GM19397 (cell line): ENCODE results near the gene UXS1.

Experiments used
- ATAC-seq: cut with Tn5 transposase; IDR thresholded peaks from one replicate; pipeline ENCODE4 v1.9.1; 2021; ENCODE audit warnings: mild to moderate bottlenecking, moderate library complexity; ENCODE audit not compliant: unreplicated experiment

Gene UXS1

DNA sequence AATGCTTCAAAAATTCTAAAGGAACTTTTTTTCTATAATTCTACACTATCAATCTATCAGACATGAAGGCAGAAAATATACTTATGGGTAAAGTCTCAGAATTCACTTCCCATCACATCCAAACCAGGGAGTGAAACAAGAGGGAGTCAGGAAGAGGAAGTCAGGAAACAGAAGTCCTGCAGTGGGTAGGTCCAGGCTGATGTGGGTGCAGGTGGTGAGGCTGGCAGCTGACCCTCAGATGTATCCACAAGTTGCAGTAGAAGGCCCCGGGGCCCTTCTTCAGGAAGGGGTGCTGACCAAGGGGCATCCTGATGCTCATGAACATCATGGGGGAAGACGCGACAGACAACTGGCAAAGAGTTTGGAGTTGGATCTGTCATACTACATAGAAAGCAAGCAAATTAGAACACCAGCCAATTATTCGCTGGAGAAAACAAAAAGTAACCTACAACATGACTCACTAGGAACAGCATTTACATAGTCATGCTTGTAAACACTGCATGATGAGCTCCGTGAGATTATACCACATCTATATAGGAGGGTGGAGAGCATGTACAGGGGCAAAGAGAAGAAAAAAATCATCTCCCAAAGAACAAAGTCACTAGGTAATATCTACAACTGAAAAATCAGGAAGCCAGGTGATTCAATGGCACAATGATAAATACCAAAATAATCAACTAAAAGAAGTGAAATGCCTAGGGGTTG is 4.2 kb downstream of the UXS1 start:
- ATAC-seq = no peak

DNA sequence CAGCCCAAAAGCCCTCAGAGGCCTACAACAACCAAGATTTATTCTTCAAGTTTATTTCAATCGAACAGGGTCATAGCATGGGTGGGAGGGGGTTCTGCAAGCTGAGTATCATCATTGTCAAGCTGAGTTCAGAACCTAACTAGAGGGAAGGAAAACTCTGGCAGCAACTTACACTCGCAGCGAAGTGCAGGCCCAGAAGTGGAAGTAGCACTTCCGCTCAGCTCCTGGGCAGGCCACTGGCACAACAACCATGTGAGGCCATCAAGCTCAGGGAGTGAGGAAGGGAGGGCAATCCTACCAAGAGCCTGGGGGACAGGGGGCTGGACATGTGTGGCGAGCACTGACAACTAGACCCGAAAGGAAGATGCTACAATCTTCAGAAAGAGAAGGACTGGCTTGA is 4.8 kb downstream of the UXS1 start:
- ATAC-seq = no peak

DNA sequence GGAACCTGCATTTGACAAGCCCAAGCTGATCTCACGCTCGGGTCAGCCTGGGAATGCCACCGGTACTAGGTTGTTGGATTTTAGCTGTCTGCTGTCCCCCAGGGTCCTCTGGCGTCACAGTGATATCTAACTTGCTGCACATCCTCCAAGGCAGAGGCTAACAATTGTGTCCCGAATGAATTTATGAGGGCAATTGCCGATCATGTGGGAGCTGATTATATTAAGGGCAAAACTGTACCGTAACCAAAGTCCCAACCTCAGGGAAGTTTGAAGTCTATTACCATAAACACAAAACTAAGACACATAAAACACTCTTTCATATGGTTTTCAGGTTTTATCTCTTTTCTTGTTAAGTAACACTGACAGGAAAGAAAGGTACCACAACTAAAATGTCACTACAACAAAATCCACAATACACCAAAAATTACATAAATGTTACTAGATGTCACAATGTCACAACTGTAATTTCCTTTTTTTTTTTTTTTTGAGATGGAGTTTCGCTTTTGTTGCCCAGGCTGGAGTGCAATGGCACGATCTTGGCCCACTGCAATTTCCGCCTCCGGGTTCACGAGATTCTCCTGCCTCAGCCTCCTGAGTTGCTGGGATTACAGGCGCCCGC is 6.7 kb downstream of the UXS1 start:
- ATAC-seq = no peak

DNA sequence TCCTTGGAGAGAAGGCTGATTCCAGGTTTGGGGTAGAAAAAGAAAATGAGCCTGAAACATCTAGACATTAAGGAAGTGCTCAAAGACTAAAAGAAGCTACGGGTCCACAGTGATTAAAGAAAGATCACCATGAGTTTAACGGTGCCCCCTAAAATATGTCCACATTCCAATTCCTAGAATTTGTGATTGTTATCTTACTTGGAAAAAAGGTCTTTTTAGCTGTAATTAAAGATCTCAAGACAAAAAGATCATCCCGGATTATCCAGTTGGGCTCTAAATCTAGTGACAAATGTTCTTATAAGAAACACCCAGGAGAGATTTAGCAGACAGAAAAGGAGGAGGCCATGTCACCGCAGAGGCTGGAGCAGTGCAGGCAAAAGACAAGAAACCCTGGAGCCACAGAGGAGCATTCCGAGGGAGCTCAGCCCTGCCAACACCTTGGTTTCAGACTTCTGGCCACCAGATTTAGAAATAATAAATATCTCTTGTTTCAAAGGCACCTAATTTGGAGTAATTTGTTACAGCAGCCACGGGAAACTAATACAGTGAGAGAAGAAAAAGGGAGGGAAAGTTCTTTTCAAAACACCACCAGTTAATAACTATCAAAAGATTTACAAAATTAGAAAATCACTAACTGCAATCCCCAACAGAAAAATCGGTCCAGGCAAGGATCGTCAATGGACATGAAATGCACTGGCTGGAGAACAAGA is 8.5 kb downstream of the UXS1 start:
- ATAC-seq = no peak

DNA sequence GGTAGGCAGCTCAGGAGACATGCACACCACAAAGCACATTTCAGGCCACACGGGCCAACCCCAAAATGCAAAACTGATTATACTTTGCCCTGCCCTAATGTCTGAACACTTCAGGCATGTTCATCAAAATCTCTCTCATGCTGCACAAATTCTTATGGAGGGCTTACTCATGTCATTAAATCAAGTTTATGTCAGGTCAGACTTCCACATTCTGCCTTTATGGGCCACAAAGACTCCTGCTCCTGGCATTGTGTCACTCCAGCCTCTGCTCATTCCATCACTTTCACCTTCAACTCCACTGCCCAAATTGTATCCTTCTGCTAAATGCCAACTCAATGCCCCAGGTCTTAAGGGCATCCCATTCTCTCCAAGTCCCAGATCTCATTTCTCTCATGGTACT is 9.2 kb downstream of the UXS1 start:
- no peak for ATAC-seq

DNA sequence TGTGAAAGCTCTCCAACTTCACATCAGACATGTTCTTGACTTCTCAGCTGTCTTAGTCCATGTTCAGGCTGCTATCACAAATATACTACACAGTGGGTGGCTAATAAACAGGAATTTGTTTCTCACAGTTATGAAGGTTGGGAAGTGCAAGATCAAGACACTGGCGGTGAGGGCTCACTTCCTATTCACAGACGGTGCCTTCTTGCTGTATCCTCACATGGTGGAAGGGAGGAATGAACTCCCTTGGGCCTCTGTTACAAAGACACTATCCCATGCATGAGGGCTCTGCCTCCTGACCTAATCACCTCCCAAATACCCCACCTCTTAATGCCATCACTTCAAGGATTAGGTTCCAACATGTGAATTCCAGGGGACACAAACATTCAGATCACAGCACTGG is 9.7 kb downstream of the UXS1 start:
- ATAC-seq = no peak

DNA sequence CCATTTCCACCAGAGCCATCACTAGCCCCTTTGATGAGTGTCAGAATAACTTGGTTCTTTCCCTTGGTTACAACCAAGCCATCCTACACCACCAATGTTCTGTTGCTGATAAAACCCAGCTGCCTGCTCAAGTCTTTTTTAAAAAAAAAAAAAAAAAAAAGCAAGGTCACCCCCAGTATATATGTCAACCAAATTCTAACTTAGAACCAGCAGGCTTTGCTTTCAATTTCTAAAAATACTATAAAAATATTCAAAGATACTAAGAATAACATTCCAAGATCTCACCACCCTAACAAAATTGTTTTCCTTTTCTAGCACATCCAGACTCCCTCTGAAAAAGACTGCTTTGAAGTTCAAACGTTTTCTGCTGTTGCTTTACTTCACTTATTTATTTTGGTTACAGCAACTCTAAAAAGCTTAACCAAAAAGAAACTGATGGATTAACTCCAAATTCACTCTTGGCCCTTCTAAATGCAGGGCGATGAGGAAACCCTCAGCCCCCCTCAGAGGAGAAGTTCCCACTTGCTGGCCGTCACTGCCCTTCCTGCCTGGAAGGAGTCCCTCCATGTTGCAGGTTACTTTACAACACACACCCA is 10.9 kb downstream of the UXS1 start:
- ATAC-seq = no peak

DNA sequence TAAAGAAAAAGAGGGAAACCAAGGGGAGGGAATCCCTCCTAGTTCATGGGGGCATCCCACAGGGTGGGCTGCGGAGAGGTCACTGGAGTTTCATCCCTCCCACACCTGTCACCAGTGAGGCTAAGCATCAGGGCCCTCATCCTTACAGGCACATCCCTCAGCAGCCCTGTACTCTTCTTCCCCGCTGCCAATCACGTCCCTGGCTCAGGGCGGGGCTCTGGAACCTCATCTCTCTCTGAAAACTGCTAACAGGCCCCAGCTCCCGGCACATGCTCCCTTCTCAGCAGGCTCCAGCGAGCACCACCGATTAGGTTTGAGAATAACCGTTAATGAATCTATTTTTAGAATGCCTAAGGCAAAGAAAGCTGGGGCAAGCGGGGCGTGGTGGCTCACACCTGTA is 13.0 kb downstream of the UXS1 start:
- no peak for ATAC-seq

DNA sequence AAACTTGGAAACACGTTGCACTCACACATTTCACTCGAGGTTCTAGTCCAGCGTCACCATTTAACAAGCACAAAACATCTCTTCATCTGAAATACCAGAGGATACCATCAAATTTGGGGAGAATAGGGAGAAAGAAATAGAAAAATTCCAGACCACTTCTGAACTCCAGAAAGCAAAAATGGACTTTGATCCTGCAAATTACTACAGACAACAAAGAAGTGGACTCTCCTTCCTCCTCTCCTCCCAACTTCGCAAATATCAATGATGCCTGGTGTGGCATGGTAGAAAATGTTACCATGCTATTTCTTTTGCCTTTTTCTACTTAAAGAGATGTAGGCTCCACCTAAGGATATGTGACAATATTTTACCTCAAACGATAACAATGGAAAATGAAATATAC is 13.5 kb downstream of the UXS1 start:
- no peak for ATAC-seq

DNA sequence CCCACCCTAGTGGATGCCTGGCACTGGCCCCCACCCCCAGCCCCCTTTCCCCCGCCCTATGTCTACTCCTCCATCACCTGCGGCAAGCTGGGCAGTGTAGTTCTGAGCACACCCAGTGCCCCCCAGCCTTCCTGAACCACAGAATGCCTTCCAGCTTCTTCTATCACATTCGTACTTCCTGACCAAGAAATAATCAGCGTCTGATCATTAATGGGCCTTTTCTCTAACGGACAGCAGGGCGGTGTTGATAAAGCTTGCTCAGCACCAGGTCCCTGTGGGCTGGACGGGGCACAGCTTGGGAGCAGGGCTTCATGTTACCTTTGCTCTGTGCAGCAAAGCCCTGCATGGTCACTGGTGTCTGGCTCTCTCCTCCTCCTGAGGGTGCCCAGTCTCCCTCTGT is 15.4 kb downstream of the UXS1 start:
- no peak for ATAC-seq

DNA sequence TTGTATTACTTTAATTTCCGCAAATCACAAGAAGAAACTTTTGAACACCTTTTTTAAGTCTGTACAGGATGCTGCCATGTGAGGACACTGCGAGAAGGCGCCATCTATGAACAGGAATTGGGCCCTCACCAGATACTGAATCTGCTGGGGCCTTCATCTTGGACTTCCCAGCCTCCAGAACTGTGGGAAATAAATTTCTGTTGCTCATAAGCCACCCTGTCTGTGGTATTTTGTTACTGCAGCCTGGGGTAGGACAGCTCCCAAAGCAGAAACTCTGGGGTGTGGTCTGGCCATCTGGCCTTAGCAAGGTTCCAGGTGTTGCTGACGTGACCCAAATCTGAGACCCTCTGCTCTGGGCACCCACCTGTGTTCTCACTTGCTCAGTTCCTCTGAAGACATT is 16.5 kb downstream of the UXS1 start:
- ATAC-seq = no peak

DNA sequence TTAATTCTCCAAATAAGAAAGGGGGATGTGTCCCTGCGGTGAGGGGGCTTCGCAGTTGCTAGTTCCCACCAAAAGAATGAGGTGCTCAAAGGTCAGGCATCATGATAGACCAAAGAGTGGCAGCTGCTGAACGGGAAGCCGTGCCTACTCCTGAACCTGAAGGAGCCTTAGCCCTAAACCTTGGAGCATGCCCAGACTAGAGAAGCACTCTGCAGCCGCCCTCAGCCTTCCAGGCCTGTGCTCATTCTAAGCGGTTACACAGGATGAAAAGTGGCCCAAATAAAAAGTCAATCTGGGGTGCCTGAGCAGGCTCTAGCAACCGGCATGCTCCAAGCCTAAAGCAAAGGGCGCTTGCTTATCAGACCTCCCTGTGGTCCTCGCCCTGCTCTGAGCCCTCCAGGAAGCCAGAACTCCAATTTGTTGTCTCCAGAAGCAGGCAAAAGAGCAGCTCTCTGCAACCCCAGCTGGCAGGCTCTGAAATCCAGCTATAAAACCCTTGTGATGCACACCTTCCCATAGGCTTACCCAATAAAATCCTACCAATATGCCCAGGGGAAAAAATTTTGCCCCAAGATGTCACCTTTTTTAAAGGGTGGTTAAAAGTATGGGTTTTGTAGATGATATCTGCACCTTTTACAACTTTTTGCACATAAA is 17.5 kb downstream of the UXS1 start:
- ATAC-seq = no peak

DNA sequence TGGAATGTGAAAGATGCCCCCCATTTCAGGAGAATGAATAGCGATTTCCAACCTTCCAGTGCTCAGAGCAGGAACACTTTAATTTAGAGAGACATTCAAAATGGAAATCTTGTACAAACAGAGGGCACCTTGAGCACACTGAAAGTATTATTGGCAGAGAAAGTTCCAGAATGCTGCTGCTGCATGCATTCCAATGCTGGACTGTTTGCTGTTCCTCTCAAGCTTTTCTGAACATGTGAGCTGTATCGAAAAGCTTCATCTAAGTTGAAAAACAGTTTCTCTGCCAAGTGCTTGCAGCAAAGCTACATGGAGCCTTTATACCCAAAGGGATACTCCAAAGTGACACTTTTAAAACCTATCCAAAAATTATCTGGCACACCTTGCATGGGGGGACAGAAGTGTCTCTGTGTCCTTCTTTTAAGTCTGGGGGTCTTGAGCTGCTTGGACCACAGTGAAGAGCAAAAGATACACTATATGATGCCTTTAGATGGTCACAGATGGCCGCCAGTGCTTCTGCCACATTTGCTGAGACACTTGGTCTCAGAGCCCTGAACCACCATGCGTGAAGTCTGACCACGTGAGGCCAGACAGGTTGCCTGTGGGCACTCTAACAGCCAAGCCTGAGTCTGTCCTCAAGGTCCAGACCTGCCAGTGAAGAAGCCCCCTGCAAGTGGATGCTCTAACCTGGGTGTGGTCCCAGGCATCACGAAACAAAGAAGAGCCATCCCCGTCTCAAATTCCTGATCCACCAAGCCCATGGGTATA is 18.8 kb downstream of the UXS1 start:
- no peak for ATAC-seq

DNA sequence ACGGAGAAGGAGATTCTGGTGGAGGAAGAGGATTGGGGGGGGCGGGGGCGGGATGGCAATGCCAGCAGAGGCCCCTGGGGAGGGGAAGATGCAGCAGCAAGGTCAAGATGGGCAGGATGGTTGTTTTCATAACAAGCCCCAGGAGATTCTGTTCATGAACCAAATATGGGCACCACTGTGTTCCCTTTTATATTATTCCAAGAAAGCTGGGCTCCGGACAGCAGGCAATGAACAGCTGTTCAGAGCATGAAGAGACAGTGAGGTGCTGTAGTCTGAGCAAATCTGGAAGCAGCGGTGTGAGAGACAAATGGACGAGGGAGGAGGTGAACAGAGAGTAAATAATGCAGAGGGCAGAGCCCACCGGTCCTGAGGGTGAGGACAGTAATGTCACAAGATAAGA is 20.0 kb downstream of the UXS1 start:
- ATAC-seq = no peak

DNA sequence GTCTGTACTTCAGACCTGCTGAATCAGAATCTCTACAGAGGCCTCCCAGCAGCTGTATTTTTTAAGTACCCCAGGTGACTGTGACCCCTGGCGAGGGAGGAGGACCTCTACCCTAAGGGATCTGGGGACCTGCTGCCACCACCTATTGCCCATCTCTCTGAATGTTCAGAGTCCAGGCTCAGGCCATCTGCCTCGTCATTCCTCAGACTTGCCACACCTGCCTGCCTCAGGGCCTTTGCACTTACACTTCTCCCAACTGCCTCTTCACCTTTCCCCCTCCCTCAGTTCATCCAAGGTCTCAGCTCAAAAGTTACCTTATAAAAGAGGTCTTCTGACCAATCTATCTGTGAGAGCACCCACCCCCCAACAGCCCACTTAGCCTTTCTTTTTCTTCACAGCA is 21.5 kb downstream of the UXS1 start:
- no peak for ATAC-seq

DNA sequence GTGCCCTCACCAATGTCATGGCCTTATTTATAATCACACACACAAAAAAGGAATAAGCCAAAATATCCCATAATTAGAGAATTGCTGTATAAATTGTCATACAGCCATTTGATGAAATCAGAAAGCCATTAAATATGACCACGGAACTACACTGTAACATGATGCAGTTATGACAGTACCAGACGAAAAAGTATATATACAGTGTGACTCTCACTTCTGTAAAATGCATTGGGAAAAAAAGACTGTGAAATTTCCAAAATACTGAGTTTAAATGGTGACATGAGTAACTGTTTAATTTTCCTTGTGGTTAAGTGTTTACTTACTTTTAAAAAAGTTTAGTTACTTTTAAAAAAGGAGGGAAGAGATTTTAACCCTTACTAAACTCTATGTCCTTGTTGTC is 25.4 kb downstream of the UXS1 start:
- no peak for ATAC-seq

DNA sequence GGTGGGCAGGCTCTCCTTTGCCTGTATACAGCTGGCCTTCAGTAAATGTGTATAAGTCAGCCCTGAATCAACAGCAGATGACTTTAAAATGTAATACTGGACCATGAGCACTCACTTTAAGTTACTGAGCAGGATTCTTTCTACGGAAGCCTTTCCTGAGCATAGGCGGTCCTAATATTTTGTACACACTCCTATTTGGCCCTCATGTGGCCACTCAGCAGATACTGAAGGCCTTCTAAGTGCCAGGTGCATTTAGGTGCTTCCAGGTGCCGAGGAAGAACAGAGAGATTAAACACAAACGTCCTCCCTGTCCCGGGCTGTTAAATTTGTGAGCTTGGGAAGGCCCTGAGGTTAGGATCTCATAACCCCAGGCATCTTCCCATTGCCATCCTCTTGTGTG is 27.0 kb downstream of the UXS1 start:
- no peak for ATAC-seq

DNA sequence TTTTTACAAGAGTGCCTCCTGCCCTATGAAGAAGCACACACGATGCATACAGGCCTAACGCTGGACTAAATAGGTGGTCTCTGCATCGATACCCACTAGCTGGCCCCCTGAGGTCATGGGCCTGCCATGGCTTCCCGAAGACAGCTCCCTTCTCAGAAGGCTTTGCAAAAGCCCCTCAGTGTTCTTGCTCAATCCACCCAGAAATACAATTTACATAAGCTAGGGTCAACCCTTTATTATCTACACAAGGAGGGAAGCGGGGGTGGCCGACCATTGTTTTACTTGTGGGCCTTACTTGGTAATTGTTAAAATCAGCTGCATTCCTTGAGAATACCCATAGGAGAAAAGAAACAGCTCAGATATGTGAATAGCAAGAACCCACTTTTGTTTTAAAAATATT is 28.5 kb downstream of the UXS1 start:
- ATAC-seq = no peak

DNA sequence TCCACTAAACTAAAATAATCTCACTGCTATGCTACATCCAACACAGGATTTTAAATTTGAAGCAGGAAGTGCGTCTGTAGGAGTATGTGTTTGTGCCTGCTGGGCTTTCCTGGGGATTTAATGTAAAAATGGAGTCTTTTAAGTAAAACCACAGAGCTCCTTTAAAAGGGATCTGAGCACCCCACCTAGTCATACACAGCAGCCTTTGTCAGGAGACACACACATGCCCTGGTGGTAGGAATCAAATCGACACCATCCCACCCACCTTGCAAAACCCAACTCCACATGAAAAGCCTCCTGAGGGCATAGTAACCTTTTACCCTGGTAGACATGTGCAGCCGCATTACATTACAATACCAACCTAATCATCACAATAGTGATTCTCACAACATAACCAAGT is 29.1 kb downstream of the UXS1 start:
- no peak for ATAC-seq

DNA sequence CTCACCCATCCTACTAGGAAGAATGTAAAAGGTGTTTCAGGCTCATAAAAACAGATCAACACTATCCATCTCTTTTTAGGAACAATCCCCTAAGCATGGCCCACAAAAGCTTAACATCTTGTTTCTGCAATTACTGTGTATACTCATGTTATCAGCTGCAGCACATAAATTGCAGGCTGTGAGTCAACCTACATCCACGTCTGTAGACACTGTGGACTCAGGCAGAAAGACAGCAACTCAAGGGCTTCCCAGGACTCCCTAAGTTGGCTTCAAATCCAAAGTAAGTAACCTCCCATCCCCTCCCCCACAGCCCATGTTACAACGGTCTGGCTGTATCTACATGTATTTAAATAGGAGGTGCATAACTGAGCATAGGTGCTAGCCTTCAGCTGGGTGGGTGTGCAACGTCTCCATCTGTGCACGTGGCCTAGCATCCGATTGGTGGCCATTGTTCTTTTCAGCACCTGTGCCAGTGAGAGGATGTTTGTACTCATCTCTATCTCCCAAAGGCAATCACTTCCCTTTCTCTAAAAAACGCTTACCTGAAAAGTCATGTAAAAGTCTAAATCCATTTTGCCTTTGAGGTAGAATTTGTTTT is 30.1 kb downstream of the UXS1 start:
- ATAC-seq = no peak
